GM19452 (cell line): ENCODE results near the gene EVC2.

Experiments used
- ATAC-seq: cut with Tn5 transposase; IDR thresholded peaks from one replicate; pipeline ENCODE4 v1.9.1; 2021; ENCODE audit not compliant: unreplicated experiment

The EVC2 gene

GRCh38 chr4:5708449-5709206 is at the start of gene EVC2:
Gene EVC2 (minus strand): TSS chr4:5708559. CDS start chr4:5708513, 46 bp downstream.
- ATAC-seq, result no peak

- no peak for ATAC-seq
These were observed 49.6 kb upstream of the EVC2 start for GRCh38 chr4:5757954-5758353.

GRCh38 chr4:5757536-5757935 is 49.2 kb upstream of the EVC2 start:
- no peak for ATAC-seq

GRCh38 chr4:5757091-5757490 is 48.7 kb upstream of the EVC2 start:
- no peak for ATAC-seq

GRCh38 chr4:5756271-5756670 is 47.9 kb upstream of the EVC2 start:
- ATAC-seq, result no peak

- ATAC-seq, result no peak
These were observed 47.3 kb upstream of the EVC2 start for GRCh38 chr4:5755679-5756078.

GRCh38 chr4:5755161-5755560 is 46.8 kb upstream of the EVC2 start:
- no peak for ATAC-seq

GRCh38 chr4:5754529-5754881 is 46.1 kb upstream of the EVC2 start:
- ATAC-seq, result no peak

GRCh38 chr4:5753766-5754528 is 45.6 kb upstream of the EVC2 start:
- ATAC-seq, result no peak

GRCh38 chr4:5753366-5753765 is 45.0 kb upstream of the EVC2 start:
- ATAC-seq, result no peak

GRCh38 chr4:5752376-5753184 is 44.2 kb upstream of the EVC2 start:
- ATAC-seq, result no peak

GRCh38 chr4:5751666-5752375 is 43.5 kb upstream of the EVC2 start:
- ATAC-seq, result no peak

GRCh38 chr4:5750946-5751665 is 42.7 kb upstream of the EVC2 start:
- no peak for ATAC-seq

- ATAC-seq, result no peak
These were observed 41.9 kb upstream of the EVC2 start for GRCh38 chr4:5750052-5750945.

GRCh38 chr4:5749568-5749967 is 41.2 kb upstream of the EVC2 start:
- no peak for ATAC-seq

- ATAC-seq, result no peak
These were observed 39.5 kb upstream of the EVC2 start for GRCh38 chr4:5747738-5748375.

- no peak for ATAC-seq
These were observed 38.7 kb upstream of the EVC2 start for GRCh38 chr4:5746829-5747737.

- ATAC-seq, result no peak
These were observed 37.9 kb upstream of the EVC2 start for GRCh38 chr4:5746250-5746649.
